Right ventricle myocardium superior (tissue), 1 donor: ENCODE results near the gene GSC. TPM values are rescaled to one million over a fixed set of nuclear protein-coding genes. Genes with fewer than 3 reads are reported as not detected.
"Not testable (repeated sequence)": the region's sequence is repeated elsewhere in the genome, so short reads cannot be mapped to it uniquely, and the experiment has no call there.

Experiments used
- ATAC-seq: fragments of 200-7000 bp; cut with Tn5 transposase; one replicate; pipeline ENCODE4 v1.9.1; 2020; ENCODE audit warnings: mild to moderate bottlenecking; ENCODE audit not compliant: poor library complexity
- DNase-seq: peaks from one replicate; pipeline ENCODE4 v3.0.0-alpha.2; 2020
- intact Hi-C: fragments of 100-400 bp; cut with DNase I; formaldehyde crosslinking; loops from one replicate; pipeline ENCODE4 v1.11.2; 2022
- long read RNA-seq: library from polyadenylated mRNA; unstranded; transcript quantifications from one replicate; pipeline ENCODE4 v2.0.0, GENCODE V29; 2021
- total RNA-seq: library from RNA; stranded (reverse); fragmentation: NEBNext Ultra II Directional; extraction: Animal tissue kit (Norgen Biotek cat#: 25700); gene quantifications from one replicate; pipeline ENCODE4 v1.2.1, GENCODE V29; 2021
- donor health status: DM: no; HTN: yes; CAD: no; lungs with severe emphysema.

Gene GSC
- total RNA-seq, result 0.24 TPM
- long read RNA-seq, result 0 reads

GRCh38 chr14:94769391-94770250, at the start of gene GSC:
Gene GSC, minus strand, starts transcription at chr14:94770113. Its CDS starts 98 bp downstream, at chr14:94770015.
- ATAC-seq, result peak; percentile 73
- peak; percentile 59 for DNase-seq
- intact Hi-C loops, result no loop called here

- intact Hi-C loops, result no loop called here
- ATAC-seq (no peak), DNase-seq (no peak)
Measured at GRCh38 chr14:94819531-94819930, 49.6 kb upstream of the GSC start.

GRCh38 chr14:94816113-94816512, 46.2 kb upstream of the GSC start:
- DNase-seq (no peak), ATAC-seq (no peak)
- intact Hi-C loops, result no loop called here

GRCh38 chr14:94805680-94806288, 35.9 kb upstream of the GSC start:
- ATAC-seq (no peak), DNase-seq (no peak)
- intact Hi-C loops, result no loop called here

DNA sequence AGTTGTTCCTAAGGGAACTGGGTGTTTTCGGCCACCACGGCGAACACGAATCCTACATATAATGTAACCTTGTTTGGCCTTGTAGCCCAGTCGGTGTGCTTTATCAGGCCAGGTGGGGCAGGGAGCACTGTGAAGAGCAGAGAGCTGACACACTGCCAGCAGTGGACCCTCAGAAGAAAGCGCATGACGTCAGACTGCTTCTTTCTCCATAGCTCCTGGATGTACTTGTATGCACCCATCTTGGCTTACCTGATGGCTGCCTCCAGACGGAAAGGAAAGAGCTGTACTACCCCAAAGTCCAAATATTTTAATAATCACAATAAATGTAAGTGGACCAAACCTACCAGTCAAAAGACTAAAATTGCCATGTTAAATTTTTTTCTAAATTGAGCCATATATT, 31.3 kb upstream of the GSC start:
- no peak for DNase-seq
- intact Hi-C loops, result no loop called here
- ATAC-seq, result no peak

DNA sequence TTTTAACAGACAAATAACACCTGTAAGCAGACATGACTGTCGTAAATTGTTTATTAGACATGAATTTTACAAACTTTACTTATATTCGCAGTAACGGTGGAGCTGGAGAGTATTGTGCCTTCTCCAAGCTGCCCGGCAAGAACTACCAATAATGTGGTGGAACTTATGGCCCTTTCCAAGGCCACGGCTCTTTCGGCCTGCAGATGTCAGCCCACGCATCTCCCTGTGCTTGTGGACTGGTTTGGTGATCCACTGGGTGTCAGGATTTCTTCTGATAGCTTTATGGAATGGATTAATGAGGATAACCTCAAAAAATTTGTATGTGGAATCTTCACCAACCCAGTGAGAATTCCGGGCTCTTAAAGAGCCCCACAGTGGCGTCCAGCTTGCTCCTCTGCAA, 30.9 kb upstream of the GSC start:
- ATAC-seq, intact Hi-C loops, DNase-seq: not testable (repeated sequence)

DNA sequence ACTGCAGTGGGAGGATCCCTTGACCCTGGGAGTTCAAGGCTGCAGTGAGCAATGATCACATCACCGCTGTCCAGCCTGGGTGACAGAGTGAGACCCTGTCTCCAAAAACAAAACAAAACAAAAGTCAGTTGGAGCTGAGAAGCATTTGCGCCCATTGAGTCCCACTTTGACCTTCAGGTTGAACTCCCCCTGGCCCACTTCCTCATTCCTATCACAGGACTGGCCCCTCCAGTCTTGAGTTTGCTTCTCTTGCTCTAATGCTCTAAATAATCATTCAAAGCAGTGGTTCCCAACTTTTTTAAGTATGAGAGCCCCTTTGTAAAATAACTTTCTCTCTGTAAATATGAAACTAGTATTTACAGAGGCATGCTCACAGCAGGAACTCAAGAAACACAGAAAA, 28.0 kb upstream of the GSC start:
- DNase-seq, result no peak
- no peak for ATAC-seq
- intact Hi-C loops, result no loop called here

- intact Hi-C loops, result no loop called here
- DNase-seq (no peak), ATAC-seq (no peak)
Measured at GRCh38 chr14:94796278-94796677, 26.4 kb upstream of the GSC start.

GRCh38 chr14:94795372-94795771, 25.5 kb upstream of the GSC start:
- intact Hi-C loops, result no loop called here
- DNase-seq, result no peak
- no peak for ATAC-seq

- intact Hi-C loops, result no loop called here
Measured at GRCh38 chr14:94793901-94794300, 24.0 kb upstream of the GSC start.

DNA sequence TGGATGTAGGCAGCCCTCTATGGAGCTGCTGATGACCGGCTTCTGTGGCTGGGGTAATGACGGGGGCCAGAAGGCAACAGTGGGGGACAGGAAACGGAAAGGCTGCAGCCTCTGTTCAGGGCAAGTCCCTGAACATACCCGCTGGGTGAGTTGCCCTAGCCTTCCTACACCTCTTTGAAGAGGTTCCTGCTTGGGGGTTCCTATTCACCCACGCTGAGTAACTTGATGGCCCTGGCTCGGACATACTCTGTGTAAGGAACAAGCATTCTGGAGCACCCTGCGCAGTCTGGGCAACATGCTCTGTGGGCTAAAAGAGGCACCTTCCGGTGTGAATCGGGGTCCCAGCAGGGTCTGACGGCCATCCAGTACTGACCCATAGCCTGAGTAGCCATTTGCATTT, 17.7 kb upstream of the GSC start:
- ATAC-seq (no peak), DNase-seq (no peak)
- intact Hi-C loops, result no loop called here

More at GRCh38 chr14:94793901-94794300, 24.0 kb upstream of the GSC start:
- no peak for ATAC-seq
- no peak for DNase-seq

GRCh38 chr14:94787092-94787491, 17.2 kb upstream of the GSC start:
- ATAC-seq (no peak), DNase-seq (no peak)
- intact Hi-C loops, result no loop called here

DNA sequence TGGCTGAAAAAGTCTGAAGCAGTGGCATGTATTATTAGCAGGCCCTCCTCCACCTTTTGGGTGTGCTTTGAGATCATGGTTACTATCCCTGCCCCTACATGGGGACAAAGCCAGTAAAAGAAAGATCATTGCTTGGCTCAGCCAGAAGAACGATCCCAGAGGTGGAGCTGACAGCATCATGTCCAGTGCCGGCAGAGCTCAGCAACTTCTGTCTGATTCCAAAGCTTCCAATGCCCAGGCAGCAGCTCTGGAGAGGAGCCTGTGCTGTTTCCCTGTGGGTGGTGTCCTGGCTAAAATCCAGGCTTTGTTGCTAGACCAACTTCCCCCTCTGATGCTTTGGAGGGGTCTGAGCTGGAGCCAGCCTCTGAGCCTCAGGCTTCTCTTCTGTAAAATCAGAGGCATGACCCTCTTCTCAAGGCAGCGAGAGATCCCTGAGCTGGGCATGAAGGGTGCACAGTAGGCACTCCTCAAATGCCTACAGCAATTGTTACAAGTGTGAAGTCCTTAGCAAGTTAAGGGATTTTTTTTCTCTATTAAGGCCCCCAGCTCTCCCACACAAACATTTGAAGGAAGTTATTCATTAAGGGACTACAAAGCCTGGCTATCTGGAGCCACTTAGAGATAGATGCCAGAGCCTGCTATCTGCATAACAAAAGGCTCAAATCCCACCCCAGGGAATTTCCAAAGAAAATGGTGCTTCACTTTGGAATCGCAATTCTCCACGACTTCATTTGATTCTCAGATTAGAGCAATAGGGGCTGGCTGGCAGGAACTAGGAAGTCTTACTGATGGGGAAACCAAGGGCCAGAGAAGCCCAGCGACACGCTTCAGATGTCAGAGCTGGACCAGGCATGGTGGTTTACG, 10.9 kb upstream of the GSC start:
- ATAC-seq, result no peak

GRCh38 chr14:94779713-94780112, 9.8 kb upstream of the GSC start:
- DNase-seq, result no peak
- ATAC-seq, result no peak

More for the DNA sequence above, 10.9 kb upstream of the GSC start:
- intact Hi-C loops, result no loop called here
- no peak for DNase-seq

DNA sequence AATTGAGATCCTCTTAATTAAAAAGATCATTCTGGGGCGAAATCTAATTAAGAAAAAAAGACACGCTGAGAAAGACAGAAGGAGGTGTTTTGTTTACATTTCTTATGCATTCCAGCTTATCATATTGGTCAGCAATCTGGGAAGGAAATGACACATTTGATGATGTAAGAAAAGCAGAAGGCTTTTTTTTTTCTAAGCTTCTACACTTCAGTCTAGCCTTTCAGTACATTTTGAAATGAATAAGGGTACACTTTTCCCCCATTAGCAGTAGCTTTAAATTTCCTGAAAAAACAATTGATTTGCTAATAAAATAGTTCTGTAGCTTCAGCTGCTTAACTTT, 5.9 kb upstream of the GSC start:
- DNase-seq, result no peak
- ATAC-seq, result no peak
- intact Hi-C loops, result no loop called here

More at GRCh38 chr14:94779713-94780112, 9.8 kb upstream of the GSC start:
- intact Hi-C loops, result no loop called here

DNA sequence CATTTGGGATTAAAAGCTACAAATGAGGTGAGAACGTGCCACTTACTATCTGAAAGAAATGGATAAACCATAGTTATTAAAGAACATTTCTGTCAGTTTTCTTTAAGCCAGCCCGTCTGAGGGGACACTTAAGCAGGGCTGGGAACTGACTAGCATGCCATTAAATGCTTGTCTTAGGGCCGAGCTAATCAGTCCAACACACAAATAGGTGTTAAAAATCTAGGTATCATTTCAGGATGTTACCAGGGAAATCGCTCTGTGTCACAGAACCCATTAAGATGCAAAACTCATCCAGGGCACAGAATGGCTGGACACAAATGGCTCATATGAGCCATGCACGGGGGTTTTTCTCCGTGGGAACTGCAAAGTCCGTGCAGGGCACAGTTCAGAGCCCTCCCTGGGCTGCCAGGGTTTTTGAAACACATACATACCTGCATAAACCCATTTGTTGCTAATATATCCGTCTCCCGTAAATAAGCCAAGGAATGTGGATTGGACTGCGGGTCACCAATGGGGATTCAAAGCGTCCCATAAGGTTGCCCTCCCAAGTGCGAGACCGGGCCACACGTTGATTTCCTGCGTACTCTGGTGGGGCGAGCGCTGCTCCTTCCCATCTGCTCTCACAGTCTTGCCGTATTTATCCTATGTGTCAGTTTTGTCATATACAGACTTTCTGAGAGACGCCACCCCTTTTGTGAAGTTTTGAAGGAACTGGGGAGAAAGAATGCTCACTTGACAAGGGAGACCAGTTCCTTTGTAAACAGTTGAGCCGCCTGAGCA, 5.4 kb upstream of the GSC start:
- ATAC-seq, result no peak
- no peak for DNase-seq
- intact Hi-C loops, result no loop called here

- DNase-seq (no peak), ATAC-seq (no peak)
- intact Hi-C loops, result no loop called here
Measured at GRCh38 chr14:94774344-94775090, 4.6 kb upstream of the GSC start.
